Measurements from ENCODE around the gene SARNP.
A peak's percentile ranks its signal among the peaks of the same experiment; 100 is the strongest.

The SARNP gene

DNA sequence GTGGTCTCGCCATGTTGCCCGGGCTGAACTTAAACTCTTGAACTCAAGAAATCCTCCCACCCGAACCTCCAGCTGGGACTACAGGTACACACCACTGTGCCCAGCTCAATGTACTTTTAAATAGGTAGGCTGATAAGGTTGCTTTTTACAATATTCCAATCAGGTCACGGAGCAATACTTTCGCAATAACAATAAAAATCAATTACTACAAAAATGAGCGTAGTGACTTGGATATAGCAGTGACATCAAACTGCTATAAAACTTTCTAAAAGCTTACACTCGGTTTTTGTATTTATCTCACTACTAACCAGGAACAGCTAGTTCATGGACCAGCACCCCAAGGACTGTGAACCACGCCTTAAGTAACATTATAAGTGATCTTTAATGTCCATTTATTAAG, 10.5 kb downstream of the SARNP start:
- no peak overlapping the region for H2AFZ ChIP-seq (ENCODE audit: low read depth, low read length)
- no peak for TF ChIP-seq EZH2 (IDR thresholded peaks at IDR 0.05; ENCODE audit: borderline replicate concordance, low read depth, low read length, severe bottlenecking)
- TF ChIP-seq, protein P1, sequence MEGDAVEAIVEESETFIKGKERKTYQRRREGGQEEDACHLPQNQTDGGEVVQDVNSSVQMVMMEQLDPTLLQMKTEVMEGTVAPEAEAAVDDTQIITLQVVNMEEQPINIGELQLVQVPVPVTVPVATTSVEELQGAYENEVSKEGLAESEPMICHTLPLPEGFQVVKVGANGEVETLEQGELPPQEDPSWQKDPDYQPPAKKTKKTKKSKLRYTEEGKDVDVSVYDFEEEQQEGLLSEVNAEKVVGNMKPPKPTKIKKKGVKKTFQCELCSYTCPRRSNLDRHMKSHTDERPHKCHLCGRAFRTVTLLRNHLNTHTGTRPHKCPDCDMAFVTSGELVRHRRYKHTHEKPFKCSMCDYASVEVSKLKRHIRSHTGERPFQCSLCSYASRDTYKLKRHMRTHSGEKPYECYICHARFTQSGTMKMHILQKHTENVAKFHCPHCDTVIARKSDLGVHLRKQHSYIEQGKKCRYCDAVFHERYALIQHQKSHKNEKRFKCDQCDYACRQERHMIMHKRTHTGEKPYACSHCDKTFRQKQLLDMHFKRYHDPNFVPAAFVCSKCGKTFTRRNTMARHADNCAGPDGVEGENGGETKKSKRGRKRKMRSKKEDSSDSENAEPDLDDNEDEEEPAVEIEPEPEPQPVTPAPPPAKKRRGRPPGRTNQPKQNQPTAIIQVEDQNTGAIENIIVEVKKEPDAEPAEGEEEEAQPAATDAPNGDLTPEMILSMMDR (IDR thresholded peaks at IDR 0.05; ENCODE audit: borderline replicate concordance, extremely low read depth, low read length, poor library complexity, severe bottlenecking), result no peak
- no peak overlapping the region for H3K9ac ChIP-seq (ENCODE audit: low read depth, low read length)
- no peaks in the 10 kb centered on the region for H3K4me1 ChIP-seq (ENCODE audit: insufficient read depth, low read length)
- H3K4me3 ChIP-seq (ENCODE audit: low read depth in 1 of 2, low read length in 2 of 2), result no peak overlapping the region
- no peak overlapping the region for H3K27ac ChIP-seq (ENCODE audit: low read length)
- ATAC-seq (ENCODE audit: insufficient read depth, low read depth), result no peak
- H4K20me1 ChIP-seq (ENCODE audit: insufficient read depth, low read length), result peaks cover 44% of the 10 kb centered on the region
- peaks cover 95% of the 10 kb centered on the region for H3K79me2 ChIP-seq (ENCODE audit: insufficient read depth, low read length)
- peaks cover 47% of the 10 kb centered on the region for H3K36me3 ChIP-seq (ENCODE audit: insufficient read depth, low read length)
- no peak overlapping the region for H3K4me2 ChIP-seq (ENCODE audit: insufficient read depth, low read length)
- H3K9me3 ChIP-seq (ENCODE audit: insufficient read depth, low read length, severe bottlenecking), result no peaks in the 10 kb centered on the region
- no peak for DNase-seq
- no peaks in the 10 kb centered on the region for H3K27me3 ChIP-seq (ENCODE audit: insufficient read depth, low read length, poor library complexity)

DNA sequence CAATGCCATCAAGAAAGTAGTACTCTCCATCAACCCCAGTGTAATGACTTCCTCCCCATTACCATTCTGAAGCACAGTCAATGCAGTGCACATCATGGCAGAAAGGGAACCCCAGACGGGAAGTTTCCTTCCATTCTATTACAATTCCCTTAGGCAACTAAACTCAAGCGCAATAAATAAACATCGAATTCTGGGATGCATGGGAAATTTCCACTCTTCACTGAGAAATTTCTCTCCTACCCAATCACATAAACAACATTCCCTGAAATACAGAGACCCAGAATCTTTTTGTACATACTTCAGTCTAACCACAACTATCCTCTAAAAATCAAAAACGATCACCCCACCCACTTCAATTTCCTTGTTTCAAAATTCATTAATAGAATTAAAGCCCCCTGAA, 20.0 kb downstream of the SARNP start:
- no peak for ATAC-seq (ENCODE audit: insufficient read depth, low read depth)
- Histone ChIP-seq H3K9me3 (ENCODE audit: insufficient read depth, low read length, severe bottlenecking) (no peaks in the 10 kb centered on the region), H3K9ac (ENCODE audit: low read depth, low read length) (no peak overlapping the region), H3K27me3 (ENCODE audit: insufficient read depth, low read length, poor library complexity) (no peaks in the 10 kb centered on the region), H3K27ac (ENCODE audit: low read length) (no peak overlapping the region), H3K36me3 (ENCODE audit: insufficient read depth, low read length) (peaks cover 92% of the 10 kb centered on the region), H3K4me1 (ENCODE audit: insufficient read depth, low read length) (no peaks in the 10 kb centered on the region), H3K79me2 (ENCODE audit: insufficient read depth, low read length) (peaks cover 36% of the 10 kb centered on the region), H3K4me3 (ENCODE audit: low read depth in 1 of 2, low read length in 2 of 2) (no peak overlapping the region), H2AFZ (ENCODE audit: low read depth, low read length) (no peak overlapping the region), H4K20me1 (ENCODE audit: insufficient read depth, low read length) (peaks cover 6% of the 10 kb centered on the region), H3K4me2 (ENCODE audit: insufficient read depth, low read length) (no peak overlapping the region)
- no peak for TF ChIP-seq EZH2 (IDR thresholded peaks at IDR 0.05; ENCODE audit: borderline replicate concordance, low read depth, low read length, severe bottlenecking)
- TF ChIP-seq, protein P1 (IDR thresholded peaks at IDR 0.05; ENCODE audit: borderline replicate concordance, extremely low read depth, low read length, poor library complexity, severe bottlenecking), result no peak
- no peak for DNase-seq

DNA sequence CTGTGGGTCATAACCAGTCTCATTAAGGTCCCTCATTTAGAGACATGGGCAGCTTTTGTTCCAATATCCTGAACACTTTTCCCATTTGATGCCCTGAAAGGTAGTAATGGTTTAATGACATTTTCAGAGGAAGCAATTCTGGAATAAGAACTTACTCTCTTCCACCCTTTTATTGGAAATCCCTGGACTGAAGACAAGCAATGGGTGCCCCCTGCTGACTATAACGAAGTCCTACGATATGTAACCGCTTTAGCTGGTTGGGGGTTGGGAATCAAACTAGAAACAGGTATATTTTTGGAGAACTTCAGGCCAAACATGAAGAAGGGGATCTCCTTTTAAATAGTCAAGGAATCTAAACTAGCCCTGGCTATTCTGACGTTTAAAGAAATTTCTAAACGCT, 20.5 kb downstream of the SARNP start:
- Histone ChIP-seq H3K4me2 (ENCODE audit: insufficient read depth, low read length) (no peak overlapping the region), H3K9ac (ENCODE audit: low read depth, low read length) (no peak overlapping the region), H3K9me3 (ENCODE audit: insufficient read depth, low read length, severe bottlenecking) (no peaks in the 10 kb centered on the region), H3K79me2 (ENCODE audit: insufficient read depth, low read length) (peaks cover 35% of the 10 kb centered on the region), H3K27ac (ENCODE audit: low read length) (no peak overlapping the region), H2AFZ (ENCODE audit: low read depth, low read length) (no peak overlapping the region), H4K20me1 (ENCODE audit: insufficient read depth, low read length) (peaks cover 6% of the 10 kb centered on the region), H3K27me3 (ENCODE audit: insufficient read depth, low read length, poor library complexity) (no peaks in the 10 kb centered on the region), H3K4me3 (ENCODE audit: low read depth in 1 of 2, low read length in 2 of 2) (no peak overlapping the region), H3K4me1 (ENCODE audit: insufficient read depth, low read length) (no peaks in the 10 kb centered on the region), H3K36me3 (ENCODE audit: insufficient read depth, low read length) (peaks cover 93% of the 10 kb centered on the region)
- TF ChIP-seq, protein P1 (IDR thresholded peaks at IDR 0.05; ENCODE audit: borderline replicate concordance, extremely low read depth, low read length, poor library complexity, severe bottlenecking), result peak; percentile 71
- no peak for TF ChIP-seq EZH2 (IDR thresholded peaks at IDR 0.05; ENCODE audit: borderline replicate concordance, low read depth, low read length, severe bottlenecking)
- ATAC-seq (ENCODE audit: insufficient read depth, low read depth) (peak; percentile 72), DNase-seq (peak; percentile 33)

DNA sequence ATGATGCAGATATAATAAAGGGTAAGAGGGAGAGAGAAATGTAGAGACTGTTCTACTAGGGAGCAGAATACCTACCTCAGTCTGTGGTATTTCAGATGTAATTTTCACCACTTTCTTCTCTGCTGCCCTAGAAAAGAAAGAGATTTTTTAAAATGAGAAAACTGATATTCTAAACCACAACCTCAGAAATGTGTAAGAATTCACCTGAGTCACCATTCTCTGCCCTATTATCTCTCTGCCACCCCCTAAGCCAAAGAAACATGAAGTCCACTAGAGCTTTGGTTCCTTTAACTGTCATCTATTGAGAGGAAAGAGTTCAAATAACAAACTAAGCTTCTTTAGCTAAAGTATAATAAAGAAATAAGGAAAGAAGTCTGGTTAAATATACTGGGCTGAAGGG, 21.6 kb downstream of the SARNP start:
- TF ChIP-seq, protein P1 (IDR thresholded peaks at IDR 0.05; ENCODE audit: borderline replicate concordance, extremely low read depth, low read length, poor library complexity, severe bottlenecking), result no peak
- no peaks in the 10 kb centered on the region for H3K4me1 ChIP-seq (ENCODE audit: insufficient read depth, low read length)
- no peak overlapping the region for H3K9ac ChIP-seq (ENCODE audit: low read depth, low read length)
- H3K9me3 ChIP-seq (ENCODE audit: insufficient read depth, low read length, severe bottlenecking), result no peaks in the 10 kb centered on the region
- H3K4me3 ChIP-seq (ENCODE audit: low read depth in 1 of 2, low read length in 2 of 2), result no peak overlapping the region
- H2AFZ ChIP-seq (ENCODE audit: low read depth, low read length), result no peak overlapping the region
- no peak overlapping the region for H3K4me2 ChIP-seq (ENCODE audit: insufficient read depth, low read length)
- H3K27me3 ChIP-seq (ENCODE audit: insufficient read depth, low read length, poor library complexity), result no peaks in the 10 kb centered on the region
- ATAC-seq (ENCODE audit: insufficient read depth, low read depth) (no peak), DNase-seq (no peak)
- no peak overlapping the region for H3K27ac ChIP-seq (ENCODE audit: low read length)
- H3K79me2 ChIP-seq (ENCODE audit: insufficient read depth, low read length), result peaks cover 27% of the 10 kb centered on the region
- H4K20me1 ChIP-seq (ENCODE audit: insufficient read depth, low read length), result peaks cover 6% of the 10 kb centered on the region
- peaks cover 89% of the 10 kb centered on the region for H3K36me3 ChIP-seq (ENCODE audit: insufficient read depth, low read length)

Data from DND-41 (cell line).